Ovary (tissue), 9 donors: ENCODE results near the gene ST3GAL6. TPM values are rescaled to one million over a fixed set of nuclear protein-coding genes. Genes with fewer than 3 reads are reported as not detected.

Source experiments
- DNase-seq, 5 donors: peaks; one replicate each; pipeline ENCODE4 v3.0.0-alpha.2; 2019 to 2020
- H3K27ac ChIP-seq, 2 donors: fragments of 200-600 bp; one replicate each; pipeline versions ENCODE4 v1.5.1 to v1.8.0; 2019 to 2022
- H3K27me3 ChIP-seq: fragments of 200-600 bp; one replicate; pipeline ENCODE4 v1.8.0; 2022
- H3K36me3 ChIP-seq: fragments of 200-600 bp; sonication (generic); one replicate; pipeline ENCODE4 v1.5.1; 2019
- H3K4me1 ChIP-seq: one replicate; pipeline ENCODE4 v1.8.1; 2013; ENCODE audit warnings: mild to moderate bottlenecking, moderate library complexity; ENCODE audit not compliant: insufficient read depth
- H3K4me3 ChIP-seq: fragments of 200-600 bp; sonication (generic); one replicate; pipeline ENCODE4 v1.5.1; 2017
- H3K9me3 ChIP-seq, 2 donors: fragments of 200-600 bp in 1 of 2; sonication (generic) in 1 of 2; one replicate each; pipeline versions ENCODE4 v1.5.1 to v1.8.1; 2013 to 2019; ENCODE audit warnings: mild to moderate bottlenecking in 1 of 2, moderate library complexity in 1 of 2
- EP300 ChIP-seq: sonication (generic); formaldehyde crosslinking; IDR thresholded peaks from one replicate; pipeline ENCODE4 v1.6.1; 2017; ENCODE audit warnings: antibody characterized with exemption
- POLR2A ChIP-seq: fragments of 450-650 bp; IDR thresholded peaks from one replicate; pipeline ENCODE4 v1.6.1; 2017; ENCODE audit warnings: antibody characterized with exemption, mild to moderate bottlenecking, moderate library complexity
- WGBS, 3 donors: extraction: QIAGEN DNeasy Blood & Tissue Kit in 1 of 3; methylation state at CpG; one replicate each; pipeline versions ENCODE4 v1.1.5 to v1.1.7; 2013 to 2017; 5-methylcytosine and 5-hydroxymethylcytosine counted together
- intact Hi-C, 4 donors: fragments of 100-400 bp; cut with DNase I; formaldehyde crosslinking; loops; one replicate each; pipeline versions ENCODE4 v1.11.0 to v1.15.1; 2022 to 2023
- polyA plus RNA-seq, 2 donors: library from polyadenylated mRNA; stranded (reverse); fragments of 200-250 nt in 1 of 2; fragments of 350-450 nt in 1 of 2; fragmentation: Illumina TruSeq in 1 of 2; extraction: RNeasy Lipid Tissue Mini Kit (QIAGEN cat#74804) in 1 of 2; gene quantifications; one replicate each; pipeline ENCODE4 v1.2.3, GENCODE V29; 2013 to 2014
- total RNA-seq, 7 donors: library from RNA; depleted of rRNA in 2 of 7; stranded (reverse); fragments of >200 nt in 2 of 7; fragmentation: NEBNext Ultra II Directional in 3 of 7; extraction: Animal tissue kit (Norgen Biotek cat#: 25700) in 3 of 7; gene quantifications; one replicate each; pipeline versions ENCODE4 v1.1.0 to v1.2.4, GENCODE V29; 2016 to 2023
- TF ChIP-seq, protein P1 (sequence below), 3 donors: fragments of 450-650 bp in 2 of 3; fragments of 200-600 bp in 1 of 3; IDR thresholded peaks; one replicate each; pipeline versions ENCODE4 v1.5.1 to v1.8.0; 2016 to 2022; ENCODE audit warnings: antibody characterized with exemption in 3 of 3, mild to moderate bottlenecking in 1 of 3
- donor health status: DM: no; HTN: no; CAD: no; lungs with moderate emphysema.
- donor health status: DM: no; HTN: no; CAD: no.
- donor health status: Bipolar disorder and iron deficiency.
- donor health status: DM: yes; HTN: yes; CAD: no.
- donor health status: DM: no; HTN: no; CAD: no.
- donor health status: DM: yes; HTN: yes; CAD: no.

The ST3GAL6 gene
- total and polyA plus RNA-seq, 9 donors = 1.9 to 16.7 (median 3.7) TPM

DNA sequence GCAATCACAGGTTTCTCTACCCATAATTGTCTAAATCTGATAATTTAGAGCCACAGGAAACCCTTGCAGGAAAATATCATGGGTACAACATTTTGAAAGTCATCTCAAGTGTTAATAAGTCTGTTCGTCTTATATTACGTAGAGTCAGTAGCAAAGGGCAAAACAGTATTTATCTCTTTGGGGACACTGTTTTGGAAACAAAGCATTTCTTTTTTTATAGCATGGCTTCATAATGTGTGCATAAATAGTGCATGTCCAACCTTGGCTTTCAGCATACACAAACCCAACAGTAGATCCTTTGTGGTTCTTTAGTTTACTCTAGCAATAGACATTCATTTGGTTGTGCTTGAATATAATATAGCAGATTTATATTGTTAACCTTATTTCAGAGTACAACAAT lies 24.0 kb downstream of the ST3GAL6 start:
- no peak for TF ChIP-seq EP300
- TF ChIP-seq, protein P1, sequence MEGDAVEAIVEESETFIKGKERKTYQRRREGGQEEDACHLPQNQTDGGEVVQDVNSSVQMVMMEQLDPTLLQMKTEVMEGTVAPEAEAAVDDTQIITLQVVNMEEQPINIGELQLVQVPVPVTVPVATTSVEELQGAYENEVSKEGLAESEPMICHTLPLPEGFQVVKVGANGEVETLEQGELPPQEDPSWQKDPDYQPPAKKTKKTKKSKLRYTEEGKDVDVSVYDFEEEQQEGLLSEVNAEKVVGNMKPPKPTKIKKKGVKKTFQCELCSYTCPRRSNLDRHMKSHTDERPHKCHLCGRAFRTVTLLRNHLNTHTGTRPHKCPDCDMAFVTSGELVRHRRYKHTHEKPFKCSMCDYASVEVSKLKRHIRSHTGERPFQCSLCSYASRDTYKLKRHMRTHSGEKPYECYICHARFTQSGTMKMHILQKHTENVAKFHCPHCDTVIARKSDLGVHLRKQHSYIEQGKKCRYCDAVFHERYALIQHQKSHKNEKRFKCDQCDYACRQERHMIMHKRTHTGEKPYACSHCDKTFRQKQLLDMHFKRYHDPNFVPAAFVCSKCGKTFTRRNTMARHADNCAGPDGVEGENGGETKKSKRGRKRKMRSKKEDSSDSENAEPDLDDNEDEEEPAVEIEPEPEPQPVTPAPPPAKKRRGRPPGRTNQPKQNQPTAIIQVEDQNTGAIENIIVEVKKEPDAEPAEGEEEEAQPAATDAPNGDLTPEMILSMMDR (IDR thresholded peaks at IDR 0.05) = no peak
- no peak for TF ChIP-seq POLR2A
- Histone ChIP-seq H3K36me3 (no peaks in the 10 kb centered on the region), H3K27ac (no peak overlapping the region), H3K4me1 (peaks cover 2% of the 10 kb centered on the region), H3K9me3 (no peaks in the 10 kb centered on the region), H3K27me3 (no peaks in the 10 kb centered on the region), H3K4me3 (no peak overlapping the region)
- DNase-seq = no peak
- 29 to 46% (median 44%) methylated on average over 2 of the region's 2 CpGs for WGBS, 3 donors
- intact Hi-C loops = no loop called here

- TF ChIP-seq POLR2A (no peak), EP300 (no peak)
- TF ChIP-seq, protein P1 (IDR thresholded peaks at IDR 0.05) = no peak
- H3K36me3 ChIP-seq = no peaks in the 10 kb centered on the region
- H3K27ac ChIP-seq = no peak overlapping the region
- no peaks in the 10 kb centered on the region for H3K9me3 ChIP-seq
- H3K27me3 ChIP-seq = no peaks in the 10 kb centered on the region
- 20 to 43% (median 43%) methylated on average over 2 of the region's 2 CpGs for WGBS, 3 donors
- peaks cover 2% of the 10 kb centered on the region for H3K4me1 ChIP-seq
- DNase-seq = no peak
- intact Hi-C loops = no loop called here
- no peak overlapping the region for H3K4me3 ChIP-seq
Observed at GRCh38 chr3:98788651-98789050, 25.5 kb downstream of the ST3GAL6 start.

DNA sequence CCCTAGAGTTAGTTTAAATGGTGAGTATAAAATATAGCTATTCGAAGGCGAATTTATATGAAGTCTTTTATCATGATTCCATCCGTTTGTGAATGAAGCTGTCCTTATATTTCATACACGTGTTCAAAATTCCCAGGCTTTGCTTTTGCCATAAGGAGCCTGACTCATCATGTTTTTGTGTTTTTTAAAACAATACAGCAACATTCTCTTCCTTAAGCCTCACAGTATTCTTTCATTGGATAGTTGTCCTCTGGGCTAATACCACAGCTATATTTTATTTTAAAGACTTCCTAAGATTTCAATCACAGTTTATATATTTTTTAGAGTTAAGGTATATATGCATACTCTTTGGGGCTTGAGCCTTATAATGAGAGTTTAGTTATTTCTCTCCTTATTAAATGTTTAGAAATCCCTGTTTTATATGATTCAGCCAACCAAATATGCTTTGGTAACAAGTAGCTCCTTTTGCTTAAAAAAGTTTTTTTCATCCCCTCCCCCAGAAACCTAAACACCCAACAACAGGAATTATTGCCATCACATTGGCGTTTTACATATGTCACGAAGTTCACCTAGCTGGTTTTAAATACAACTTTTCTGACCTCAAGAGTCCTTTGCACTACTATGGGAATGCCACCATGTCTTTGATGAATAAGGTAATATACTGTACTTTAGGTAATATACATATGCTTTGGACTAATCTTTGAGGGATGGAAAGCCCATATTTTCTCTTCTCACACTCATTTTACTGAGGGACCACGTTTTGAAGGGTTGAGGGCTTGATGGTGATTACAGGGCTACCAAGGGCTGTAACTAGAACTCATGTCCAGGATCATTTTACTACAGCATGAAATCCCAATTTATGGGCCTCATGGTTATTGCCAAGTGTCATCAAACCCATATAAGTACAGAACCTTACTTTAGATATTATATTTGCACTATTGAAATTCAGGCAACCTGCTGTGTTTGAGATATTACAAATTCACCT lies 28.5 kb downstream of the ST3GAL6 start:
- intact Hi-C loops = no loop called here
- 54 to 62% (median 57%) methylated on average over 7 of the region's 7 CpGs for WGBS, 3 donors

GRCh38 chr3:98793971-98794370 lies 30.8 kb downstream of the ST3GAL6 start:
- WGBS, 3 donors = 67 to 71% (median 71%) methylated on average over 3 of the region's 3 CpGs
- intact Hi-C loops = no loop called here
- H3K4me3 ChIP-seq = no peak overlapping the region
- H3K27me3 ChIP-seq = no peaks in the 10 kb centered on the region
- TF ChIP-seq POLR2A (no peak), EP300 (no peak)
- TF ChIP-seq, protein P1 (IDR thresholded peaks at IDR 0.05) = no peak
- DNase-seq = no peak
- no peaks in the 10 kb centered on the region for H3K4me1 ChIP-seq
- no peaks in the 10 kb centered on the region for H3K9me3 ChIP-seq
- H3K36me3 ChIP-seq = no peaks in the 10 kb centered on the region
- H3K27ac ChIP-seq = no peak overlapping the region

More for the DNA sequence above, 28.5 kb downstream of the ST3GAL6 start:
- Histone ChIP-seq H3K9me3 (no peaks in the 10 kb centered on the region), H3K36me3 (no peaks in the 10 kb centered on the region), H3K27ac (no peak overlapping the region), H3K4me1 (no peaks in the 10 kb centered on the region), H3K4me3 (no peak overlapping the region), H3K27me3 (no peaks in the 10 kb centered on the region)
- TF ChIP-seq, protein P1 (IDR thresholded peaks at IDR 0.05) = no peak
- no peak for TF ChIP-seq EP300
- no peak for TF ChIP-seq POLR2A
- DNase-seq = no peak
